GM19438 (cell line): ENCODE measurements around the gene DENND2D.

Experiments used
- ATAC-seq: cut with Tn5 transposase; IDR thresholded peaks from one replicate; pipeline ENCODE4 v1.9.1; 2021; ENCODE audit warnings: low read depth; ENCODE audit not compliant: unreplicated experiment

The DENND2D gene, protein sequence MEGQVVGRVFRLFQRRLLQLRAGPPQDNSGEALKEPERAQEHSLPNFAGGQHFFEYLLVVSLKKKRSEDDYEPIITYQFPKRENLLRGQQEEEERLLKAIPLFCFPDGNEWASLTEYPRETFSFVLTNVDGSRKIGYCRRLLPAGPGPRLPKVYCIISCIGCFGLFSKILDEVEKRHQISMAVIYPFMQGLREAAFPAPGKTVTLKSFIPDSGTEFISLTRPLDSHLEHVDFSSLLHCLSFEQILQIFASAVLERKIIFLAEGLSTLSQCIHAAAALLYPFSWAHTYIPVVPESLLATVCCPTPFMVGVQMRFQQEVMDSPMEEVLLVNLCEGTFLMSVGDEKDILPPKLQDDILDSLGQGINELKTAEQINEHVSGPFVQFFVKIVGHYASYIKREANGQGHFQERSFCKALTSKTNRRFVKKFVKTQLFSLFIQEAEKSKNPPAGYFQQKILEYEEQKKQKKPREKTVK

DNA sequence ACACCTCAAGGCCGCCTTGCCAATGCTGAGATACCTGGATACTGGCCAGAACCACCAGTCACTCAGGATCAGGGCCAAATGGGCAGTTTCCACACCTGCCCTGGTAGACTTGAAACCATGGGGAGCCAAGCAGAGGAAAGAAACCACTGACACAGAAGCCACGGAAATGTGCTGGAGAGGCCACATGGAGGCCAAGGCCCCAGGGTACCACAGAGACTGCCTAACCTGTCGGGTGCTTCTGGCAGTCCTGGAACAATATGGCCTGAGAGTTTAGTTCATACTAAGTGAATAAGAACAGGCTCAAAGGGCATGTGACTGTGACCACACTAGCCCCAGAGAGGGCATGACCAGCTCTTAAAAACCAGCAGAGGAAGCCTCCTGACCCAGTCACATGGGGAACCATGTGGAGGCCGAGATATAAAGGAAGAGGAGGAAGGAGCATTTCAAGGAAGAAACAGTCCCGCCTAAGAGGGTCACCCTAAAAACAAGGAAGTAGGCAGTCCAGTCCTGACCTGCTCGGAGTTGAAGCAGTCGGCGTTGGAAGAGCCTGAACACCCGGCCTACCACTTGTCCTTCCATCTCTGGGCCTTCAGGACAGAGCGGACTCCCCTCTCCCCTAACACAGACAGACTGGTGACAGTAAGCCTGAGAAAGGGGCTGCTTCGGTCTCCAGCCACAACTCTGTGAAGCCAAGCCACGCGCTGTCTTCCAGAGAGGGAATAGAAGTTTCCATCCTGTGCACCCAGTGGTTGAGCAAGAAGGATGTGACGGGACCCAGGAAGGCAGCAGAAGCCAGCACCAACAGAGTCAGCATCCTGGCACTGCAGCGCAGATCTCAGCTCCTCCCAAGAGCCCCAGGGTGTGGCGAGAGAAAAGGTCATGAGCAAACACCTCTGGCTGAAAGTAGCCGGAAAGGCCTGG lies at the start of gene DENND2D:
DENND2D (minus strand) TSS at position 766 of the 921 bp plus-strand sequence; CDS start at position 579, 187 bp downstream.
- ATAC-seq = no peak

- ATAC-seq = no peak
Observed at GRCh38 chr1:111249960-111250359, 49.5 kb upstream of the DENND2D start.

DNA sequence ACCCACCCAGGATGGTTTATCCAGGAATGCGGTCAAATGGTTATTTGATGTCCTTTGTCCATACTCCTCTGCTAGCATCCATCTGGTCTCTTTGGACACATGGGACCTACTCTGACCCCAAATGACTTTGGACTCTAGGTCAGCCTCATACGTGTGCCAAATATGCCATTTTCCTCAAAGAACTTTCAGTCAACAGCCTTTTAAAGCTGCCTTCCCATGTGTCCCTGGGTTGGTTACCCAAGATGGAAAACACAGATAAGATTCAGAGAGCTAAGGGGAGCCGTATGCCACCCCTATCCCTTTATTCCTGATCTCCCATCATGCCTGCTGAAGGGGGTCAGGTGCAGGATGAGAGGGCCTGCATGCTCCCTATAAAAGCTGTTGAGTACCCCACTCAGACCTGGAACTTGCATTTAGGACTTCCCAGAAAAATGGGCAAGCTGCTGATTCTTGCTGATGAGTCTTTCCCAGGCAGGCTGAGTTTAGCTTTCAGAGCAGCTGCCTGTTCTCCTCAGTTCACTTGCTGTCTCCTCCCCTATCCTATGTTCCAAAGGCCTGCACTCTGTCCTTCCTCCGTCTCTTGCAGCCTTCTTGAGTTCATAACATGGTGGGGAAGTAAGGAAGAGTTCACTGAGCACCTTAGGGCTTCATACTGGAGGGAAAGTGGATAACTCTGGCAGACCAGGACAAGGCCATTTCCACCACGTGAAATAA lies 46.8 kb upstream of the DENND2D start:
- no peak for ATAC-seq

DNA sequence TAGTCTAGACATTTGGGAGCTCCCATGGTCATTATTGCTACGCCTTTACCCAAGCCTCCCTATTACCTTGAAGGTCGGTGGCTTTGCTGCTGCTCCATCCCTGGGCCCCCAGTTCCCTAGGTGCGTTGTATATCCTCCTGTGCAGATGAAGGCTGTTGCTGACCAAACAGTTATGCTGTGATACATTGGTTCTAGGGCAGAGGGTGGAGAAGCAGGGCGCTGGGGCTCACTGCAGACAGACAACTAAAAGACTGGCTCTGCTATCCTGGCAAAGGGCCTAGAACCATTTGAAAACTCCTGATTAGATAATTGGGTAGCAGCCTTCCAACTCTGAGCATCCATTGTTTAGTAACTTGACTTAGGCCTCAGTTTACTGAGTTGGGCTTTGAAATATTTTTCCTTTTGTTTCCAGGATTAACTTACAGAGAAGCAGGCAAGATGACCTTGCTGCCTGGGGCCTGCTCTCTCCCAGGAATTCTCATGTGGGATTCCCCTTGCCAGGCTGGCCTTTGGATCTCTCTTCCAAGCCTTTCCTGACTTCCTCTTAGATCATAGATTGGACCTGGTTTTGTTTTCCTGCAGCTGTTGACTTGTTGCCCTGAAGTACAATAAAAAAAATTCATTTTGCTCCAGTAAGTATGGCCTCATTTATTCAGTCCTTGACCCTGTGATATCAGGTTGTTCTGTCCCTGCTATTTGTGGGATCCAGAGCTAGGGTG lies 42.5 kb upstream of the DENND2D start:
- no peak for ATAC-seq

- no peak for ATAC-seq
Observed at GRCh38 chr1:111241797-111242196, 41.4 kb upstream of the DENND2D start.

DNA sequence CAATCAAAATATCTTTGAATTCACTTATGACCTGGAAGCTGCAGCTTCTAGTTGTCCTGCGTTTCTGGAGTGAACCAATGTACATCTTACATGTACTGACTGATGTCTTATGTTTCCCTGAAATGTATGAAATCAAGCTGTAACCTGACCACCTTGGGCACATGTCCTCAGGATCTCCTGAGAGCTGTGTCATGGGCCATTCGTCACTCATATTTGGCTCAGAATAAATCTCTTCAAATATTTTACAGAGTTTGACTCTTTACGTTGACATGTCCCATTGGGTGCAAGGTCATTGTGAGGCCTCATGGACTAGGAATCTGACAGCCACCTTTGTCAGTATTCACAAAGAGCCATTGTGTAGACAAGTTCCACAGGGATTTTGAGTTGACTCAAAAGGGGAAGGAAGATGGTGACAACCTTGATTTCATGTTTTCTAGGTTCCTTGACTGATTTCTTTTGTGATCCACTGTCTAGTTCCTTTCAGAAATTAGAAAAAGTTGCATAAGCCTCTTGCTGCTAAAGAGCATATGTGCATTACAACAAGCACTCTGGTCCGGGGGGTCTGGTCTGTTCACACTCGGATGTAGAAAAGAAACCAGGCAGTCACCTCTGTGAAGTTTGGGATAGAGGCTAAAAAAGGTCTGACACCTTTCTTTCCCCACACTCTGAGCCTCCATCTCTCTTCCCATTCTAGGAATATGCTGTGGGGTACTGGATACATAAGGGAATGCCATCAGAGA lies 37.8 kb upstream of the DENND2D start:
- no peak for ATAC-seq

DNA sequence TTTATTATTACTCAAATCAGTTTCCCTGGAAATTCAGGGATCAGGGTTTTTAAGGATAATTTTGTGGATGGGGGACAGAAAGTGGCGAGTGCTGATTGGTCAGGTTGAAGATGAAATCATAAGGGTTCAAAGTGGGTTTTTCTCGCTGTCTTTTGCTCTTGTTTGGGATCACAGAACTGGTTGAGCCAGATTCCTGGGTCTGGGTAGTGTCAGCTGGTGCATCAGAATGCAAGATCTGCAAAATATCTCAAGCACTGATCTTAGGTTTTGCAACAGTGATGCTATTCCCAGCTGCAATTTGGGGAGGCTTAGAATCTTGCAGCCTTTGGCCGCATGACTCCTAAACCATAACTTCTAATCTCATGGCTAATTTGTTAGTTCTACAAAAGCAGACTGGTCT lies 36.4 kb upstream of the DENND2D start:
- no peak for ATAC-seq

- no peak for ATAC-seq
Observed at GRCh38 chr1:111236379-111236778, 35.9 kb upstream of the DENND2D start.

- no peak for ATAC-seq
Observed at GRCh38 chr1:111234866-111235265, 34.4 kb upstream of the DENND2D start.

- ATAC-seq = no peak
Observed at GRCh38 chr1:111234258-111234657, 33.8 kb upstream of the DENND2D start.

DNA sequence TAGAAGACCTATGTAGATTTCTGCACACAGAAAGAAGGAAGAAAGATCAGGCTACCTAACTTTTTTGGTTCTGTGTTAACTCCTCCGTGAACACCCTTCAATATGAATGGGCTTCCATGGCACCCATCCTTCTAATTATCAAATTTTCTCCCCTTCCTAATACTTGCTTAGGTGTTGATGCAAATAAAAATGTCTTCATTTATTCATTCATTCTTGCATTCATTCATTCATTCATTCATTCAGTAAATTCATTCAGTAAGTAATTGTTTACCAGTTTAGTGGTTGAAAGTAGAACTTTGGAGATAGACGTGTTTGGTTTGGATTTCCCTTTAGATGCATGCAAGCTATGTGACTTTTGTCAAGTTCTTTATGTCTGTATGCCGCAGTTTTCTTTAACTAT lies 31.7 kb upstream of the DENND2D start:
- ATAC-seq = no peak

- no peak for ATAC-seq
Observed at GRCh38 chr1:111228748-111229126, 28.3 kb upstream of the DENND2D start.

GRCh38 chr1:111227851-111228747 lies 27.7 kb upstream of the DENND2D start:
- ATAC-seq = no peak

DNA sequence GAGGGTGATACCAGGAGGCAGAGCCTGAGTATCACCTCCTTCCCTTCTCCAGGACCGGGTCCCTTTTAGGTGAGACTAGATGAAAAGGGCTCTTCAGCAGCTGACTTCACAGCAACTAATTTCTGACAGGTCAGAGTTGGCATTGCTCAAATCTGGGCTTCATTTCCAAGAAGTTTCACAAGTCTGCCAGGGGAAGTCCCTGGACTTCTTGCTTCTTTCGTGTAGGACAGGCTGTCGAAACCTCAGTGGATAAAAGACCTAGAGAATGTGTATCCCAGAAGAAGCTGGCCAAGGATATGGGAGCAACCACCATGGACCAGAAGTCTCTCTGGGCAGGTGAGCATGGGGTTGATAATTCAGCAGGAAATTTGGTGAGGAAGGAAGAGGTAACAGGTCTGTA lies 27.0 kb upstream of the DENND2D start, which contains the start of gene CHI3L2:
CHI3L2 (plus strand) TSS at position 280 of the 400 bp plus-strand sequence; CDS start at position 297, 17 bp downstream.
- no peak for ATAC-seq

DNA sequence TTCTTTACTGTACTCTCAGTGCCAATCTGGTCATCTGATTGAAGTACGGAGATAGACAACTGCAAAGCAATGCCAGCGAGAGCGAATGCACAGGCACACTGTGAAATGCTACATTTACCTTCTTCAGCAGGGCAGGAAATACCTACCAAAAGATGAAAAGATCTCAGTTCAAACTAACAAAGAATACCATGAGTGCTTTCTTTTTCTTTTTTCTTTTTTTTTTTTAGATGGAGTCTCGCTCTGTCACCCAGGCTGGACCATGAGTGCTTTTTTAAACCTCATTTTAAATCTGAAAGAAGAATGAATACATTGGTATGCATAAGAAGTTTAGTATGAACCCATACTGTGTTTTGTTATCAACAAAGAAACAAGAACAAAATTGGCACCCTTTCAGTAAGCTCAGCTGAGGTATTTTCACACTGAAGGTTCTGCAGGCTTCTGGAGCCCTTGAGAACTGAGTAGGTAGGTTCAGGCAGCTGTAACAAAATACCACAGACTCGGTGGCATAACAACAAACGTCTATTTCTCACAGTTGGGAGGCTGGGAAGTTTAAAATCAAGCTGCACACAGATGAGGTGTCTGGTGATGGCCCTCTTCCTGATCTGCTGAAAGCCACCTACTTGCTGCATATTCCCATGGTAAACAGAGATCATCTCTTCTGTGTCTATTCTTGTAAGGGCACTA lies 25.4 kb upstream of the DENND2D start:
- no peak for ATAC-seq

DNA sequence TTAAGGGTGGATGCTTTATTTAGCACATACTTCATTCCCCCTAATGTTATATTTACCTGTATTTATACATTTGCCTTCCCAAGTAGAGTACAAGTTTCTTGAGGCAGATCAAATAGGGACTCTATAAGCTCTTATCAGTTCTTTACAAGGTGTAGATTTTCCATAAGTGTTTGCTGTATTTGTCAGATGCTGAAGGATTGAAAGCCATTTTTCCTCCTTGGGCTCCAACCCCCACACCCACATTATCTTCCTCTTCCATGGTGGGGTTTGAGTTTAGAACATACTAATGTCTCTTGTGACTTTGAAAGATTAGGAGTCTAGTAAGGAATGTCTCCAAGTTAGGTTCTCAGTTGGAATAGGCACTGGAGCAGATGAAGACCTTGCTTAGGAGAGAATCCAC lies 24.6 kb upstream of the DENND2D start:
- ATAC-seq = no peak

DNA sequence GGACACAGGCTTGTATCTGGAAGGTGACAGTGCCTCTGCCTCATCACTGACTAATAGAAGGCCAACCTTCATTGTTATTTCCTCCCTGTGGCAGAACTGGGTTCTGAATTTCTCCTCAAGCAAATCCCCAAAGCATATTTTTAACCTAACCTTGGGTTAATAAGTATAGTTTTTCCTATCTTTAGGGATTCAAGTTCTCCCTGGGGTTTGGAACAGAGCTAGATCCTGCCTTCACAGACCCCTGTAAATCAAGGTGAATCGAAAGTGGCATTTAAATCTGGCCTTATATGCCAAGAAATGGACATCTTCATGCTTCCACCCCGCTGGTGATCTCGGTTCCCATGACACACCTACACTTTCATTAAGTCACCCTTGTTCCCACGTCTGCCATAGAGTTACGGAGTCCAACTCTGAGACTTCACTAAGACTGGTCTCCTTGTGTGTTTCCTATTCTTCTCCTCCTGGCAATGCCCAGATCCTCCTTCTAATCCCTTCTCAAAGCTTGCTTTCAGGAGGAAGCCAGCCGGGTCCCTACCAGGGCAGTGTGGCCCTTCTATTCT lies 22.8 kb upstream of the DENND2D start:
- no peak for ATAC-seq
